HG02623 (cell line): ENCODE results near the gene IL1RAPL1.

Source experiments
- ATAC-seq: cut with Tn5 transposase; IDR thresholded peaks from one replicate; pipeline ENCODE4 v1.9.1; 2021; ENCODE audit warnings: moderate library complexity; ENCODE audit not compliant: unreplicated experiment

Gene IL1RAPL1

DNA sequence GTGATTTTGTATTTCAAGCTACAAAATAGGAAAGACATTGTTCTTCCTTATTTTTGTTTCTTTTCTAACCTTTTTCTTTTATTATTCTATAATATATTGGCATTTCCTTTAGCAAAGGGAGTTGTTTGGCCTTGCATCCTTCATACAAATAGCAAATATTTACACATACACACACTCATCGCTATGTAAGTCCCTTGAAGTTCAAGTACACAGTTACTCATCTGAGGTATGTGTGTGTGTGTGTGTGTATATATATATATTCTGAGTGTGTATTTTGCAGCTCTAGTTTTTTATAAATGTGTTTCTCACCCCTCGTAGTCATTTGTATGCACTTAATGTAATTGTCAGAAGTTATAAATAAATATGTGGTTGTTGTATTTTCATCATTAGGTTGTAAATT is 903.4 kb downstream of the IL1RAPL1 start:
- ATAC-seq: no peak

GRCh38 chrX:29491659-29492058 is 904.4 kb downstream of the IL1RAPL1 start:
- ATAC-seq: no peak

DNA sequence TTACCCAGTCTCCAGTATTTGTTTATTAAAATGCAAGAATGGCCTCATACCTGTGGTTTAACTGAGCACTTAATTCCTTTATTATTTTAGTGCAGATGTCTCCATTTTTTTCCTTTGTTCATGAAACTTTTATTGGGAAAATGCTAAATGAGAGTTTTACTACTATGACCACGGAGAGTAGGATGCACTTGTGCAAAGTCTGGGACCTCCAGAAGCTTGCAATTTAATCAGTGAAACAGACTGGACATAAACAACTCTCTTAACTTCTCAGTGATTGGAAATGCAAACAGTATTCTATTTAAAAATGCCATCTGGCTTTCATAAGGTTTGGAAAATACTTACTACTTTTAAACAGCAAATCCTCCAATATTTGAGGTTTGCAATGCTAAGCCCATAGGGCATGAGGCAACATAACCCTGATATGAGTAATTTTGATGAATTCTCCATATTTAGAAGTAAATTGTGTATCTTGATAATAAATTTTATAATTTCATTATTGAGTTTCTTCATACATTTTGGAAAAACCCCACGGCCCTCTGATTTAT is 909.5 kb downstream of the IL1RAPL1 start:
- ATAC-seq: no peak

DNA sequence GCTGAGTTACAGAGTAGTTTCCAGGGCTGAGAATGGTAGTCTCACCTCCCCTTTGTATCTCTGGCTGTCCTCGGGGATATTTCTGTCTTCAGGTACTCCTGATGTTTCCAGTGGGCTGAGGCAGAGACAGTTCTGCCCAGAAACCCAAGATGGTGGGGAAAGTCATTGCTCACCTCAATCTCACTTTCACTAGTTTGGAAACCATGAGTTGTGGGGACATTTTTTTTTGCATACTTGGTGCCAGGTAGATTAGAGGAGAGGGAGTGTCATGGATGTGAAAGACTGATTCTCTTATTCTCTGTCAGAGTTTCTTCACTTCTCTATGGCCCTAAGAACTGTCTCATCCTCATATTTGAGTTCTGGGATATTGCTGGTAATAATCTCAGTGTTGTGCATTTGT is 919.5 kb downstream of the IL1RAPL1 start:
- ATAC-seq: no peak

DNA sequence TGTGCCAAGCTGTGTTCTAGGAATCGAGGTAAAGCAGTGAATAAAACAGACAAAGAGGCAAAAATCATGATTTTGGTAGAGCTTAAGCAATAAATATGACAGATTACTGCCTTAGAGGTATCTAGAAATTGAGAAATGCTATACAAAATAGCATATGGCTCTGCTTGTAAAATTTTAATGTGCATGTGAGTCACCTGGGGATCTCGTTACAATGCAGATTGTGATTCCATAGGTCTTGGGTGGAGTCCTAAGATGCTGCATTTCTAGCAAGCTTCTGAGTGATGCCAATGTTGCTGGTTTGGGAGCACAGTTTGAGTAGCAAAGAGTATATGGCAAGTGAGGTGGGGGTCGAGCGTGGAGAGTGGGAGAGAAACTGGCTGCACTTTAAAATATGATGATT is 930.9 kb downstream of the IL1RAPL1 start:
- ATAC-seq: no peak

GRCh38 chrX:29528281-29528680 is 941.0 kb downstream of the IL1RAPL1 start:
- ATAC-seq: peak; percentile 57

GRCh38 chrX:29530501-29530900 is 943.3 kb downstream of the IL1RAPL1 start:
- ATAC-seq: no peak

- peak; percentile 89 for ATAC-seq
Observed at GRCh38 chrX:29531336-29531735, 944.1 kb downstream of the IL1RAPL1 start.

GRCh38 chrX:29535212-29536162 is 948.2 kb downstream of the IL1RAPL1 start:
- ATAC-seq: no peak

GRCh38 chrX:29541038-29541437 is 953.8 kb downstream of the IL1RAPL1 start:
- no peak for ATAC-seq

DNA sequence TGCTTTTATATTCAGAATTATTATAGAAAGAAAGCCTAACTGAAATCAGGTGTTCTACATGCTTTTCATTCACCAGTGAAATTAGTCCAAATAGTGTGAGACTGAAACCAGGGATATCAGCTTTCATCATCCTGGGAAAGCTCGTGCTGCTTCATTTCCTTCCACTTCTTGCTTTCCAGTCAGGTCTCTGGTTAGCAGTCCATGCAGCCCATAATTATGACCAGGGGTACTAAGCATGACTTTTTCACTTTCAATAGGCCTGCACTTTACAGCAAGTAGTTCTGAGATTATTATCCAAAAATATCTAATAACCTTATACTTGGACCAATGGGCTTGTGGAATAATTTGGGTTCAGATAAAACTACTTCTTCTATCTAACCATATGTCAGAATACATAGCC is 954.9 kb downstream of the IL1RAPL1 start:
- no peak for ATAC-seq

DNA sequence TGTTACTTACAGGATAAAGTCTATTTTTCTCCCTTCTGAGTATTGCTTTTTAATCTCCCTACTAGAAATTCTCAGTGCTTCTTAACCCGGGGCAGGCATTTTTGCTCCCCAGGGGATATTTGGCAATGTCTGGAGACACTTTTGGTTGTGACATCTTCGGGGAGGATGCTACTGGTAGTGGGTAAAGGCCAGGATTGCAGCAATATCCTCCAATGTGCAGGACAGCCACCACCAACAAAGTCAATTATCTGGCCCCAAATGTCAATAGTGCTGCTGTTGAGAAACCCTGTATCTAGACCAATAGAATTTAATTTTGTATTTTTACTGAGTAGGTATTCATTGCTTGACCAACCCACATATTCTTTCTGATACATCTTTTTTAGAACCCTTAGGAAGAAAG is 958.6 kb downstream of the IL1RAPL1 start:
- no peak for ATAC-seq

GRCh38 chrX:29547877-29548276 is 960.6 kb downstream of the IL1RAPL1 start:
- no peak for ATAC-seq

DNA sequence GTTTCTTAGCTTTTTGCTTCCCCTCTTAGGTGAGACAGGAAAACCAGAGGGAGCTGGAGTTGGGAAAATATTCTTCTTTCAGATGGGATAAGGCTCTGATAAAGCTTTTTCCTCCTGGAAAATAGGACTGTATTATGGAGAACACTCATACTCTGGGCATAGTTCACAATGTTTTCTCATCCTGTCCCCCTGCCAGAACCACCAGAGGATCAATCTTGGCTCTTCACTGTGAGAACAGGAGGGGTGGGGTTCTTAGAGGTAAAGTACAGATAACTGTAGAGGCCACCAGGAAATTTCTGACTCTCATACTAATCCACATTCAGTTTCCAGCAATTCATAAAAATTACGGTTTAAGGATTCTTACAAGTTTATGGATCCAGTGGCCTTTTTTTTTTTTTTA is 966.3 kb downstream of the IL1RAPL1 start:
- ATAC-seq: no peak

DNA sequence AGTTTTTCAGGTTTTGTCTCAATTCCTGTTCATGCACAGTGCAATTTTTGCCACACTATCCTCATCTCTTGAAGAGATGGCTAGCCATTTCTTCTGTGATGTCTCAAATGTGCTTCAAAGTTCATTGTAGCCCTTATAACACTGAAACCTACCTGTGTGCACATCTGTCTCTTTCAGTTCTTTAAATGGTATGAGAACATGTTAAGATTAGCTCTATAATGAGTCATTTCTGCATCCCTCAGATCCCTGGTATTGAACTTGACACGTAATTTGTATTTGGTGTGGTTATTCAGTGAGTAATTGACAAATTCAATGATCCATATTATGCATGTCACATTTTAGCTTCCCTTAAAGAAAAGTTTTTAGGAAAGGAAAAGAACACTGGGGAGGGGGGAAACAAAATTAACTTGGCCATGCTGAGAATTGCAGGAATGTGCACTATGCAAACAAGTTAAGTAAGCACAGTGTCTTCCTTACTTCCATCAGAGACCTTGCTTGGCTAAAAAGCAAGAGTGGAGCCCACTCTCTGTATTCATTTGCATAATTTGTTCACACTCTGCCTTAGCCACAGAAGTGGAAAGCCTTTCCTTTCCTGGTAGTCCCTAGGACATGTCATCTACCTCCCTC is 968.3 kb downstream of the IL1RAPL1 start:
- ATAC-seq: peak; percentile 96

DNA sequence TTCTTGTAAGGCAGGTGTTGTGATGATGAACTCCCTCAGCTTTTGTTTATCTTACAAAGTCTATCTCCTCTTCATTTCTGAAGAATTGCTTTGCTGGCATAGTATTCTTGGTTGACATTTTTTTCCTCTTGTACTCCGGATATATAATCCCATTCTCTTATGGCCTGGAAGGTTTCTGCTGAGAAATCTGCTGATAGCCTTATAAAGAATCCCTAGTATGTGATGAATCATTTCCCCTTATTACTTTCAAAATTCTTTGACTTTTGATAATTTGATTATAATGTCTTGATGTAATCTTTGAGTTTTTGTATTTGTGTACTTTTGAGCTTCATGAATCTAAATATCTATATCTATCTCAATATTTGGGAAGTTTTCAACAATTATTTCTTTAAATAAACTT is 972.8 kb downstream of the IL1RAPL1 start:
- no peak for ATAC-seq

GRCh38 chrX:29561417-29561816 is 974.2 kb downstream of the IL1RAPL1 start:
- ATAC-seq: no peak

DNA sequence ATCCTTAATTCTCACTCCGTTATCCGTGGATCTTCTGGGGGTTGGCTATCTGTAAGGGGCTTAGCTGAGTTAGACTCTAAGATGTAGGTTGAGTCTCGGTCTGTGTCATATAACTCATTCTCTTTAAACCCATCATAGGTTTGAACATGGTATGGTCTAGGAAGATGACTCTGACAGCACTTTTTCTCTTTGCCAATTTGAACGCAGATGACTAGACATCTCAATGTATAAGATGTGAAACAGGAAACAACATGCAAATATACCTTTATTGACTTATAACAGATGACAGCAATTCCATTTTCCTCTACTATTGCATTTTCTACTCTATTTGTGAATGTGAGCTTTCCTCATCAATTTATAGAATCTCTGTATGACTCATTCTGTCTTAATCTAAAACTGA is 993.3 kb downstream of the IL1RAPL1 start:
- no peak for ATAC-seq

DNA sequence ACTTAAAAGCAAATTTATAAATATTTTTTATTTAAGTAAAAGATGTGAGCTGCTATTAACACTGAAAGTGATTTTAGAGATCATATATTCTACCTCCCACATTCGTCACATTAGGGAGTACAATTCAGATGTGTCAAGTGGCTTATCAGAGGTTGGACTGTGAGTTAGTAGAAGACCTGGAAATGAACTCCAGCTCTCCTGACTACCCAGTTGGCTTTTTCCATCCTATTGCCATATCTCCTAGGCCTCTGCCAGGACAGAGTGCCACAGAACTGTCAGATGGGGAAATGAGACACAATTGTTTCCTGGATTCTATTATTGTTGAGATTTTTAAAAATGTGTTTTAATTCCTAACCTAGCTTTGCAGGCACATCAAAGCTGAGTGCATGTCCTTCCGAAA is 994.0 kb downstream of the IL1RAPL1 start:
- ATAC-seq: no peak

DNA sequence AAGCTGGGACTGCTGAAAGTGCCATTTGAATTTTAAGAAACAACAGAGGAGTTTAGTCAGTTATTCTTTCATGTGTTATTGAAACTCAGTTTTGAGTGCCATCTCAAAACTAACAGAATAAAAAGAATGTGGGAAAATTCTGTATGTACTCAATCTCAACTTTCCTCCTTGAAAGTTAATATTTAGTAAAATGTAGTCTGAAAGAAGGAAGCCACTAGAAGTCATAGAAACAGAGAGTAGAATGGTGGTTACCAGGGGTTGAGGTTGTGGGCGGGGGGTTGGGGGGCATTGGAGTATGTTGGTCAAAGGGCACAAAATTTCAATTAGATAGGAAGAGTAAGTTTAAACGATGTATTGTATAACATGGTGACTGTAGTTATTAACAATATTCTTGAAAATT is 999.9 kb downstream of the IL1RAPL1 start:
- ATAC-seq: peak; percentile 81

- no peak for ATAC-seq
Observed at GRCh38 chrX:29590921-29591320, 1003.7 kb downstream of the IL1RAPL1 start.

DNA sequence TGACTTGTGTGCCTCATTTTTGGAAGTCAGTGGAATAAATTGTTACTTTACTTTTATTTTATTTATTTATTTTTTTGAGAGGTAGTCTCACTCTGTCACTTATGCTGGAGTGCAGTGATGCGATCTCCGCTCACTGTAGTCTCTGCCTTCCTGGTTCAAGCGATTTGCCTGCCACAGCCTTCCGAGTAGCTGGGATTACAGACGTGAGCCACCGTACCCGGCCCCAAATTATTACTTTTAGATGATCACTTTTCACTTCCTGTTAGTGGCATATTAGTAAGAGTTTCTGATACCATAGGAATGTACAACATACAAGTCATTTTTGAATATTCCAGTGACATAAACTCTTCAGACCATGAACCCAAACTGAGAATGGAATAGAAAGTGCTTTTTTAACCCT is 1017.1 kb downstream of the IL1RAPL1 start:
- ATAC-seq: no peak
